OCI-M2 (cell line): ENCODE data around the gene TRIM47.

Experiments used
- DNase-seq: peaks from one replicate; lab custom pipeline; 2025; ENCODE audit not compliant: unreplicated experiment; lab: John Stamatoyannopoulos, UW

Gene TRIM47

DNA sequence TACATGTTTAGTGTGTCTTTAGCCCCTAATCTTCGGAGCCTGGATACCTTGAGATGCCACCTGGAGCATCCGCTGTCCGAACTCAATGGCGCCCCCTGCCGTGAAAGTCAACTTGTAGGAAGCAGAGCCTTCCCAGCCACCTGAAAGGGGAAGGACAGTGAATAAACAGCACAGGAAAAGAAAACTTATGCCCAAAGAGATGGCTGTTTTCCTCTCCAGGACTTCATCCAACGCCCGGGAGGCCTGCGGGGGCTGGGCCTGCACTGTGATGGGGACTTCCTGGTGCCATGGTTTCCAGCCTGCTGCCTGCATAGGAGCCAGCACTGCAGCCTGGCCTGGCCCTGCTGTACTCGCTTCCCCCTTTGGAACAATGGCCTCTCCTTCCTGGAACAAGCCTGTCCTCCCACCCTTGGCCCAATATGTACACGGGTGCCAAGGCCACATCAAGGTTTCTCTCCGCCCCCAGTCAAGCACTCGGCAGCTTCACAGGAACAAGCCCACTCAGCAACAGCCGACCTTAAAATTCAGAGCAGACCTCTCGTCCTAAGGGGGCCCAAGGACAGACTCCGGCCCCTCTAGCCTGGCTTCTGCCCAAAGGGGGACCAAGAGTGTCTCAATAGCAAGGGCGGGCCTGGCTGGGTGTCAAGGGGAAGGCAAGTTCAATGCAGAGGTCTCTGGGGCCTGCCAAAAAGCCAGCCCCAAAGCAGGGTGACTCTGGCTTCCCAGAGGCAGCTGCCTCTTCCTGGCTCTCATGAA lies 29.7 kb downstream of the TRIM47 start:
- no peak for DNase-seq

DNA sequence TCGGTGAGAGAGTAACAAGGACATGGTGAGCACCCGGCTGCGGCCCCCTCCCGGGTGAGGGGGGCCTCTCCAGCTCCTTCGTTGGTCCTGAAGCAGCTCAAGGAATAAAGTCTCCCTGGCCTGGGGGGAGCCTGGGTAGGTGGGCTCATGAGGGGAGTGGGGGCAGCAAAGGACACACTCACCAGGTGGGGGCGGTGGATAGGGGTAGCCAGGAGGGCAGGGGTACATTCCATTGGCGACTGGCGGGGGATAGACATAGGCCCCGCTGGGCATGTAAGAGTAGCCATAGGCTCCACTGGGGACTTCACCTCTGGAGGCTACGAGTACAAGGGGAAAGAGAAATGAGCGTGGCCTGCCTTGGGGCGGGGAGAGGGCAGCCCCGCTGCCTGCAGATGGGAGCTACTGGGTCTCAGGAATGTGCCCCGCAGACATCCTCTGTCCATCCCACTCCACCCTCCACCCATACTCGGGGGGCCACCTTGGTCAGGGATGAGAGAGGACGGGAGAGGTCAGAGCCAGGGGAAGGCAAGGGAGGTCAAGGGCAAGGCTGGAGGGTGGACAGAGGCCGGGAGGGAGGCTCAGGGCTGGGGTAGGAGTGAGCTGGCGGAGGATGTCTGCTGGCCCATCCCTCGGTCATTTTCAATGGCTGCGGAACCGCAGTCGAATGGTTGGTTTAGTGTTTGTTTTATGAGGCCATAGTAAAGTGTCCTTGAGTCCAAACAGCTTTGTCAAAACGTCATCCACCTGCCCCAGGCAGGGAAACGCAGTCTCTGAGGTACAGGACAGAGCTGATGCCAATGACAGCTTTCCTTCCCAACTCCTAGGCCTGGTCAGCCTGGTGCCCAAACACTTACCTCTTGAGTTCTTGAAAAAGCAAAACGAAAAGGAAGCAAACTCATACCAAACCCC lies 30.5 kb downstream of the TRIM47 start:
- no peak for DNase-seq

DNA sequence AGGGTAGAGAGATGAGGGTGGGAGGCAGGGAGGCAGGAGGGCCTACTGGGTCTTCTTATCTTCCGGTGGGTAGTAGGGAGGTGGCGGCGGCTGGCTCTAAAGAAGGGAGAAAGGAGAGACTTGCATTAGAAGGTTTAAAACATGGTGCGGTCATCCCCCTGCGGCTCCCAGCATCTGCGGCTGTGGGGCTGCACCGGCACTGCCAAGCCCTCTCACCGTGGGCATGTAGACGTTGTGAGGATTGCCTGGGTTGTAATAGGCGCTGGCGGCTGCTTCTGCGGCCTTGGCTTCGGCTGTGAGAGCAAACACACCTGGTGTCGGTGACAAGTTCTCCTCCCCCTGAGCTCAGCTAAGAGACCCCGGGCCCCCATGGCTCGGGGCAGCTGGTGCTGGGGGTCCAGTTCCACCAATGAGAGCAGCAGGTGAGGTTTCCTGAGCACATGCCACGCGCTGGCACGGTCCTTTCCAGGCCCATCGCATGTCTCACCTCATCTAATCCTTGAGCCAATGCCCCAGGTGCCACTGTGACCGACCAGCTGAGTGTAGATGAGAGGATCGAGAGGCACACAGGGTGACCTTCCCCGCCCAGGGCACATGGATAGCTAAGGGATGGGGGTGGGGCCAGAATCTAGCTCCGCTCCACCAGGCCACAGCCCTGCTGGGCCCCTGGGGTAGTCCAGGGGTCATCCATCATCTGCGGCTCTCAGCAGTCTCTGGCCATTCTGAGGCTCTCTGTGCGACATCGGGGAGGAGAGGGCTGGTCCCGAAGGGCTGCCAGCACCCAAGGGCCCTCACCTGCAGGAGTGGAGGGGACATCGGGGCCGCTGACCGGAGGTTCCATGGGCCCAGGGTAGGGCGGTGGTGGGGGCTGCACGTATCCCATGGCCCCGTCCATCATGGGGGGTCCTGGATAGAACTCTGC lies 31.4 kb downstream of the TRIM47 start:
- DNase-seq: no peak

DNA sequence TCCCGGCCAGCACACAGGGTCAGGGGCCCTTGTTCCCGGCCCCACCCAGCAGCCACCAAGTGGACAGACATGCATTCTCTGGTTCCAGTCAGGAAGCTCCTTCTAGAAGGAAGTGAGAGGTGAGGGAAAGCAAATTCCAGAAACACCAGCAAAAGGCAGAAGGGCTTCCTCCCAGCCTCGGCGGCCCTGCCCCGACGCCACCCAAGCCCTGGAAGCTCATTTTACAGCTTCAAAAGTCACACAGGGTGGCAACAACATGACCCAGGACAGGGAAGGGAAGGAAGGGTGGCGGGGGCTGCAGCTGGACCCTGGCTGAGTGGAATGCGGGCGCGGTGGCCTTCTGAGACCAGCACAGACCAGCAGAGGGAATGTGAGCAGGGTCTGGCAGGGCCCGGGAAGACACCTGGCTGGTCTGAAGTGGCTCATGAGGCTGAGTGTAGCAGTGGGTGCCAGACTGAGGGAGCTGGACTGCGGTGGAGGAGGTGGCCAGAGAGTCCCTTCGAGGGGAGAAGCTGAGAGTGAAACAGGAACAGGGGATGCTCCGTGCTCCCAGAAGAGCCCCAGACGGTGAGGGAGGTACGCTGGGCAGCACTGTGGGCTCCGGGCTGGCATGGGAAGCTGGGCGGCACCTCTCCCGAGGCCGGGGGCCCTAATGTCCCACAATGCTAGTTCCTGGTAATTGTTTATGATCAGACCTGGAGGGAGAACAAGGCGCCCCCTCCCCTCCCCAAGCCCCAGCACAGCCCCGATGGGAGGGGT lies 32.3 kb downstream of the TRIM47 start:
- DNase-seq: no peak

DNA sequence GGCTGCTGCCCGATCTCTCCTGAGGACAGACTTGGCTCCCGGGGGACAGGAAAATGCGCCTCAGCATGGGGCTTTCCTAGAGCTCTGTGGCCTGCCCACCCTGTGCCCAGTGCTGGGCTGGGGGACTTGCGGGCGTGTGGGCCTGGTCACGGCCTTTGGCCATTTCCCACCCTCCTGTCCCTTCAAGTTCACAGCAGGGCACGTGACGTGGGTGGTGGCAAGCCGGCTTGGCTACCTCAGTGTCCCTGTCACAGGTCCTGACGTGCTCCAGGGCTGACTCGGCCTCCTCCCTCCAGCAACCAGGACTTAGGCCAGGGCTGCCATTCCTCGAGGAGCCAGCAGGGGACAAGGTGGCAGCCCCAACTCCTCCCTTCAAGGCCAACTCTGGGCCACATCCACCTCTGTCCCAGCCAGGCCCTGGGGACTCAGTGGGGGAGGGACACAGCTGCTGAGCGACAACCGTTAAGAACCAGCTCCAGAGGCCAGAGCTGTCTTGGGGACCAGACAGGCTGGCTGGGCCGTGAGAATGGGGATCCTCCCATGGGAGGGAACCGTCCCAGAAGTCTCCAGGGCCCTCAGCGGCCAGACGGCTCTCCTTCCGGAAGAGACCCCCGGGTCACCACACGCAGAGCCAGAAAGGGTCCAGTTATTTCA lies 33.2 kb downstream of the TRIM47 start:
- no peak for DNase-seq

DNA sequence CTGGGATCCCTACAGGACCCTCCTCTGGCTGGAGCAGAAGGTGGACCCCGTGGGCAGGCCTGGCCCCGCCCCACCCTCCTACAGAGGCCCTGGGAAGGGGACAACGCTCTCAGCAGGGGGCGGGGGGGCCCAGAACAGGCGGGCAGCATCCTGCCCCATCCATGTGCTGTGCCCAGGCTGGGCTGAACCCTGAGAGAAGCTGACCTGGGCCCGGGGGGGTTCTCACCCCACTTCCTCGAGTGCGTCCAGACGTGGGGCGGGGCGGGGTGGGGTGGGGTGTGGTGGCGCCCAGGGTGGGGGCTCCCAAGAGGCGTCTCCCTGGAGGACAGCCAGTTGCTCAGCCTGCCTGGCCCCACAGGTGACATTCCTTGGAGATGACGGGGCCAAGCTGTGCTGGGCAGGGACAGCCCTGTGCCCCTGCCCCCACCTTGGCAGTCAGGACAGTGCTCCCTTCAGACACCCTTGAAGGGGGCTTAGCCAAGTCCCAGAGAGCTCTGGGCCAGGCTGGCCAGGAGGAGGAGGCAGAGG lies 33.8 kb downstream of the TRIM47 start:
- no peak for DNase-seq

DNA sequence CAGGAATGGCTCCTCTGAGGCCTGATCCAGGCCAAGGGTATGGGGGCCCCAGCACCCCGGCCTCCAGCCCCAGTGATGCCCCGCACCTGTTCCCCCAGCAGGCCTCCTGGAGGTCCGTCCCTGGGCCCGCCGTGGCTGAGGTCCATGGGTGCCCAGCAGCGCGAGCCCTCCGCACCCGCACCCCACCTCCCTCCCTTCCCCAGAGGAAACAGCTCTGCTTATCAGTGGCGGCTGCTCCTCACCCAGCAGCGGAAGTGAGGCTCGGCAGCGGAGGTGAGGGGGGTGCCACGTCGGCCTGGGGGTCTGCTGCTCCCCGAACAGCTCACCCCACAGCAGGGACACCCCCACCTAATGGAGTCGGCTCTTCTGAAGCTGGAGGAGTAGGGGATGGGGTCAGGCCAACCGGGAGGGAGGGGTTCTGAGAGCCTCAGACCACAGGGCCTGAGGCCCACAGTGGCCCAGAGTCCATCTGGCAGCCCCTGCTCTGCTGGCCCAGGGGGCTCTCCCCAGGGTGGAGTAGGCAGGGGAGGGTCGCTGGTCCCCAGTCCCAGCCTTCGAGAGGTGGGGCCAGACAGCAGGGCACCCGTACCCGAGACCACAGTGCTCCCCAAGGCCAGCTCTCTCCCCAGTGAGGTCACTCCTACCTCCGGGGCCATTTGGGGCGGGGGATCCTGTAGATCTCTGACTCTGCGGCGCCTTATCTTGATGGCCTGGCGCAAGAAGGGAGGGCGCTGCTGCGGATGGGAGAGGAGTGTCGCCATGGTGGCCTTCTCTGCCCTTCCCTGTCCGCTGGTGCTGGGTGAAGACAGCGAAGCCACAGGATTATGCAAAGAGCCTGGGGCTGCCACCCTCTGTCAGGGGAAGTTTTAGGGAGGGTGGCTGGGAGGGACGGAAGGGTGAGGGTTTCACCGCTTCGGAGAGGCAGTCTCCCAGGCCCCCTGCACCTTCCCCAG lies 34.5 kb downstream of the TRIM47 start, which contains the start of gene UNC13D:
TSS of gene UNC13D (minus strand) at position 828 of the 953 bp plus-strand sequence. CDS start at position 761, 67 bp downstream.
- no peak for DNase-seq

DNA sequence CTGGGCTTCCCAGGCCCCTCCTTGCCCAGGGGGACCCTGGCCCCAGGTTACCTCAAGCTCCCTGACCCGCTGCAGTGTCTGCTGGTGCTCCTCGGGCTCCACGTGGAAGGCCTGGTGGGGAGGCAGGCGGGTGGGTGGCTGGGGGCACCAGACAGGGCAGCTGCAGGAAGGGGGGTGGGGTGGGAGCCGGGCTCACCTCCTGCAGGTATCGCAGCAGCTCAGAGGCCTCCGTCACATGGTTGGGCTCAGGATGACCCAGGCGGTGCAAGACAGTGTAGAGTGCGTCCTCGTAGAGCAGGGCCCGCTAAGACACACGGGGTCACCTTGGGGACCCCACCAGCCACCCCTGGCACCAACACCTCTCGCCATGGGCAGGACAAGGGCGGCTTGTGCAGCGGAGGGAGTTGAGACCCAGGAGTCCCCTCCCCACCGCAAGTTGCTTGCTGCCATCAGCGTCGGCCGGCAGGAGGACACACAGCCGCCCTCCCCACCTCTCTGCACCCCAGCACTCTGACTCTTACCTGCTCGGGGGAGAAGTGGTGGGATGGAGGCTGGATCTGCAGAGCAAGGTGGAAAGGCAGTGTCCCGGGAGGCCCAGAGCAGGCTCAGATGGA lies 35.3 kb downstream of the TRIM47 start:
- no peak for DNase-seq

DNA sequence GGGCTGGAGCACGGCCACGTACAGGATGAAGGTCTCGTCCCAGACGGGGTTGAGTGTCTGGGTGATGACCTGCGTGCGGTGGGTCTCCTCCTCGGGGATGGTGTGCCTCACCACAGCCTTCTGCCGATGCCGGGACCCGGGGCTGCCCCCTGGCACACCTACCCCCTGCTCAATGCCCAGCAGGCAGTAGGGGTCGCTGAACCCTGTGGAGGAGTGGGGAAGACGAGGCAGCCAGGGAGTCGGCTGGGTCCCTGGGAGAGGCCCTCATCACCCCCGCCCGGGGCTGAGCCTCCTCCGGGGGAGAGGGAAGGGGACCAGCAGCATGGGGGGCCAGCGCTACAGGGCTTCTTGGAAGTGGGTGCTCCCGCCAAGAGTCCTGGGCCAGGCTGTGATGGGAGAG lies 36.0 kb downstream of the TRIM47 start:
- DNase-seq: no peak

DNA sequence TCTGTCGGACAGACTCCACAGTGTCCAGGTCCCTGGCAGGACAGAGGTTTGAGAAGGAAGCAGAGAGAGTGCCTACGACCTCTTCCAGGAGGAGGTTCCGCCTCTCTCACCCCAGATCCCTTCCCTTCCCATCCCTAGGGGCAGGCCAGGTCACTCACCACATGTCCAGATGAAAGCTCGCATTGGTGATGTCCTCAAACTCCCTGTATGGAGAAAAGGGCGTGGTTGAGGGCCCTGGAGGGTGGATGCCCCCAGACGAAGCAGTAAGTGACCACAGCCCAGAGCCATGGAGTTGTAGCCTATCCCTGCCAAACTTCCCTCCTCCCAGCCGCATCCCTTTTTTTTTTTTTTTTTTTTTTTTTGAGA lies 37.6 kb downstream of the TRIM47 start:
- no peak for DNase-seq

DNA sequence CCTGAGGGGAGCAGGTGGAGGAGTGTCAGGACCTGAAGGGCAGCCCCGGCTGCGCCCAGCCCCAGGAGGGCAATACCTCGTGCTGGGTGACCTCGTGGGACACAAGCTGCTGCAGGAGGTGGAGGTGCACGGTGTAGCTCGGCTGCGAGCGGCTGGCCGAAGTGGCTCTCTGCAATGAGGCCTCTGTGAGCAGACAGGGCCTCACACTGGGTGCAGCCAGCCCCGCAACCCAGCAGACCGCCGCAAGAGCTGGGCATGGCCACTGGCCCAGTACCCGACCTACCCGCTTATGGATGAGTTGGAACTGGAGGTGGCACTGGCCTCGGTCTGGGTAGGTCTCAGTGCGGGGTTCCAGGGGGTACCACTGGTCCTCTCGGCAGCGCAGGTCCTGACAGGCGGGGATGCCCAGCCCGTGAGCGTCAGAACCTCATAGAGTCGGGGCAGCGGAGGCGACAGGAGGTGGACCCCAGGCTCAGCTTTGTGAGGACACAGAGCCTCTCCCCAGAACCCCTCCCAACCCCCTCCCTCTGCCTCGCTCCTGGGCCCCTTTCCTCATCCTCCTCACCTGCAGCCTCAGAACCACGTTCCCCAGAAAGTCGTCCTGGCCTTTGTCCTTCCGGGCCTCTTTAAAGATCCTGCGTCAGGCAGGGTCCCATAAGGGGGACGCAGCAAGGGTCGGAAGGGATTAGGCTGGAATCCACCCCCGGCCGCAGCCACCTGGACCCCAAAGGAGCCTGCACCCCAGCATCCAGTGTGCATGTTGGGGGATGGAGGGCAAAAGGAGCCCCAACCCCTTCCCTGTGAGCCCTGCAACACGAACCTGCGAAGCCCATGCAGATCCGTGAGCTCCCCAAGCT lies 38.2 kb downstream of the TRIM47 start:
- DNase-seq: no peak

DNA sequence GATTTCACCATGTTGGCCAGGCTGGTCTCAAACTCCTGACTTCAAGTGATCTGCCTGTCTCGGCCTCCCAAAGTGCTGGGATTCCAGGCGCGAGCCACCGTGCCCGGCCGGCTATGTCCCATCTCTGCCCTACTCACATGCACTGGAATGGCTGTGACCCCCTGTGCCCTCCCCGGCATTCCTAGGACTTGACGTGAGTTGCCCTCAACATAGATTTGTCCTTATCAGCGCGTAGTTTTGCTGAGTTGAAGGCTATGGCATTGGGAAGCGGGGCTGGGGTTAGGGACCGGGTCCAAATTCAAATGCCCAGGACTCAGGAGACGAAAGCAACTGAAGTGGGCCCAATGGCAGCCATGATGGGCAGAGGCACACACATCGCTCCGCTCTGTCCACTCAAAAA lies 40.0 kb downstream of the TRIM47 start:
- DNase-seq: no peak

DNA sequence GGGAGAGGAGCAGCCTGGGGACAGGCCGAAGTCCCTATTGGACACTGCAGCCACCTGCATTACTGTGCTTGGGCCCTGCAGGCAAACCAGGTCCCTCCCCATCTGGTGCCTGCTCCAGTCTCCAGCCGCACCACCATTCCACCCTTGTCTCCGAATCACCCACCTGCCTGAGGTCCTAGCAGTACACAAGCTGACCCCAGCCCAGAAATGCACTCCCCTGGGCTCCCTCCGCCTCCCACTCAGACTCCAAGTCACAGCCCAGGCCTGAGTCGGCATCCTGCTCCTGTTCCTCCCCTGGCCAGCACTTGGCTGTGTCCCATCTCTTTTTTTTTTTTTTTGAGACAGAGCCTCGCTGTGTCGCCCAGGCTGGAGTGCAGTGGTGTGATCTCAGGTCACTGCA lies 40.5 kb downstream of the TRIM47 start:
- DNase-seq: no peak

DNA sequence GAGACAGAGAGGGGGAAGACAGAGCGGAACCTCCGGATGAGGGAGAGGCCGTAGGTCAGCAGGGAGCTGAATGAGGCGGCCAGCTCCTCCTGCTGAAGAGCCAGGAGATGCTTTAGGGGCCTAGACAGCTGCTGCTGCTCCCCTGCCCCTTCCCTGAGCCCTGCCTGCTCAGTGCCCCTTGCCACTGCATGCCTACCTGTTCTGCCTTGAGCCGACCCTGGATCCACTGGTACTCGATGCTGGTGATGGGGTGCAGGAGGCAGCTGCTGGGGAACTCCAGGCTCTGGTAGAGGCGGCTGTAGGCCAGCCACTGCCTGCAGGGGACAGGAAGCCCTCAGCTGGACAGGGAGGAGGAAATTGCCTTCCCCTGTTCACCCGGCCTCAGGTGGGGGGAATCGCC lies 41.8 kb downstream of the TRIM47 start:
- no peak for DNase-seq

DNA sequence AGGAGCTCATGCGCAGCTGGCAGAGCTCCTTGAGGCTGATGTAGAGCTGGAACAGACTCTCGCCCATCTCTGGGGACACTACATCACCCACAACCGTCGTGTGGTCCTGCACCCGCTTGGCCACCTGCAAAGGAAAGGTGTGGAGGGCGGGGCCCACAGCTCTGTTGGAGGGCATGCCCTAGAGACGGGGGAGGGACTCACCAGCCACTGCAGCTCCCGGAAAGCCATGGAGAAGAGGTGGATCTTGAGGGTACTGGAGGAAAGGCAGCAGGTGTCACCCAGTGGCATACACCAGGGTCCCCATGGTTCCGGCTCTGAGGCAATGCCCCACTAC lies 42.8 kb downstream of the TRIM47 start:
- no peak for DNase-seq

DNA sequence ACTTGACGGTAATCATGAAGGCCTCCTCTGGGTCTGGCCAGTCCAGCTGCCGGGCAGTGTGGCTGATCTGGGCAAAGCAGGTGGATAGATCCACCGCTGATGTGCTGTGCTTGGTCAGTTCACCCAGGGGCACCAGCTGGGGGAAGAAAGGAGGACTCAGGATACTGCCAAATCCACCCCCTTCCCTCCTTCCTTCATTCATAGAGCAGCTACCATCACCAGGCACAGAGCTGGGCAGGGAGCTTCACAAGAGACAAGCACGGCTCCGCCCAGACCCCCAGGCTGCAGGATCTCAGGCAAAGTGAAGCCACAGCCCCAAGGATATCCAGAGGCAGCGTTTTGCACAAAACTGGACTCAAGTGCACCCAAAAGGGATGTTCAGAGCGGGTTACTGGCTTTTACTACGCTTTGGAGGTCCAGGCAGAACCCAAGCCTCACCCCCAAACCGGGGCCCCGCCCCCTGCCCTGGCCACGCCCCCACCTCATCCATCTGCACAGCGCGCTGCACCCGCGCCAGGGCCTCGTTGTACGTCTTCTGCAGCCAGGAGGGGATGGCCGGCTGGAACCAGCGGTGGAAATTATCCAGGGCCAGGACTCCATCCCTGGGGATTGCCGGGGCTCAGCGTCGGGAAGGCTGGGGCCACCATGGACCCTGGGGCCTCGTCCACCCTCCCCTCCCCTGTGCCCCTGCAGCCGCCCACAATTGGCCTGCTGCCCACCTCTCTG lies 43.3 kb downstream of the TRIM47 start:
- no peak for DNase-seq
